HepG2 (cell line): Measurements from ENCODE around the gene KCNIP3. TPM values are rescaled to one million over a fixed set of nuclear protein-coding genes. Genes with fewer than 3 reads are reported as not detected.

Source experiments
- ATAC-seq: fragments of 200-7000 bp; cut with Tn5 transposase; 3 replicates; pipeline ENCODE4 v1.9.1; 2020; ENCODE audit warnings: mild to moderate bottlenecking, moderate library complexity
- BruUV-seq: library from RNA; stranded (reverse); fragments of 400-500 nt; replicated peaks from 2 replicates; lab custom pipeline; 2021; lab: Mats Ljungman, UMichigan
- CTCF ChIA-PET: fragments of 300-600 bp; formaldehyde crosslinking; extraction: SDS; loops from one replicate; lab custom pipeline; 2021; ENCODE audit warnings: low total read pairs, inconsistent platforms, low intra/inter-chr PET ratio; lab: Yijun Ruan, JAX
- POLR2A ChIA-PET: fragments of 350-600 bp; sonication (Branson Sonifier 250); formaldehyde crosslinking; loops from one replicate; lab custom pipeline; 2020; ENCODE audit warnings: antibody characterized with exemption, inconsistent platforms; lab: Yijun Ruan, JAX
- DNase-seq: peaks from one replicate; pipeline ENCODE4 v3.0.0-alpha.2; 2015; ENCODE audit warnings: low spot score
- FAIRE-seq: peaks from 3 replicates; lab custom pipeline; 2011; peaks lifted over from hg19 to GRCh38; lab: Jason Lieb, UNC
- H2AFZ ChIP-seq: one replicate; pipeline ENCODE4 v1.6.1; 2011; ENCODE audit warnings: low read length, inconsistent platforms
- H3K27ac ChIP-seq: fragments of 300-600 bp; 3 replicates; pipeline ENCODE4 v1.8.0; 2011; ENCODE audit warnings: mixed run types, mild to moderate bottlenecking, mixed read lengths, low read length, inconsistent platforms; ENCODE audit not compliant: insufficient read depth; ENCODE audit errors: extremely low read length
- H3K27me3 ChIP-seq, 2 experiments: fragments of 200-600 bp in 1 of 2; 2 replicates in 1 of 2; 3 replicates in 1 of 2; pipeline versions ENCODE4 v1.6.0 to v1.8.0; 2011; ENCODE audit warnings: low read length in 2 of 2, mild to moderate bottlenecking in 2 of 2, moderate library complexity in 2 of 2, inconsistent platforms in 1 of 2; ENCODE audit not compliant: insufficient read depth in 2 of 2, control insufficient read depth in 1 of 2
- H3K36me3 ChIP-seq, 2 experiments: fragments of 200-600 bp in 1 of 2; replicated peaks in 1 of 2; 2 replicates in 1 of 2; 3 replicates in 1 of 2; pipeline versions ENCODE4 v1.5.1 to v1.8.0; 2011; ENCODE audit warnings: low read length in 2 of 2, inconsistent platforms in 1 of 2; ENCODE audit not compliant: insufficient read depth in 2 of 2, control insufficient read depth in 1 of 2
- H3K4me1 ChIP-seq: 2 replicates; pipeline ENCODE4 v1.5.1; 2012; ENCODE audit warnings: low read length, inconsistent platforms; ENCODE audit not compliant: insufficient read depth
- H3K4me2 ChIP-seq: 2 replicates; pipeline ENCODE4 v1.6.0; 2011; ENCODE audit warnings: low read depth, low read length, inconsistent platforms
- H3K4me3 ChIP-seq, 3 experiments: fragments of 200-600 bp in 1 of 3; sonication (generic), shearing (Covaris generic) in 1 of 3; replicated peaks in 1 of 3; 2 replicates each; pipeline ENCODE4 v1.5.1; 2011 to 2016; ENCODE audit warnings: low read length in 3 of 3, inconsistent platforms in 2 of 3, low read depth in 2 of 3, mild to moderate bottlenecking in 2 of 3, control low read depth in 1 of 3, mixed read lengths in 1 of 3; ENCODE audit not compliant: insufficient read depth in 1 of 3
- H3K79me2 ChIP-seq: one replicate; pipeline ENCODE4 v1.6.1; 2011; ENCODE audit warnings: low read length, inconsistent platforms; ENCODE audit not compliant: insufficient read depth
- H3K9ac ChIP-seq: 2 replicates; pipeline ENCODE4 v1.6.0; 2011; ENCODE audit warnings: mild to moderate bottlenecking, low read depth, low read length, inconsistent platforms; ENCODE audit not compliant: insufficient read depth
- H3K9me3 ChIP-seq: 2 replicates; pipeline ENCODE4 v1.5.1; 2012; ENCODE audit warnings: mild to moderate bottlenecking, low read length
- H4K20me1 ChIP-seq: 2 replicates; pipeline ENCODE4 v1.6.0; 2011; ENCODE audit warnings: inconsistent platforms, mild to moderate bottlenecking, low read length, moderate library complexity; ENCODE audit not compliant: insufficient read depth
- ATRX ChIP-seq: sonication (generic); formaldehyde crosslinking; IDR thresholded peaks from 2 replicates; pipeline ENCODE4 v1.4.0; 2020; ENCODE audit warnings: missing genetic modification reagents, borderline replicate concordance
- BRF2 ChIP-seq: sonication (generic); formaldehyde crosslinking; IDR thresholded peaks from 2 replicates; pipeline ENCODE4 v1.8.1; 2022; ENCODE audit warnings: mild to moderate bottlenecking, missing genetic modification reagents
- E2F5 ChIP-seq: sonication (generic); formaldehyde crosslinking; conservative IDR thresholded peaks from 2 replicates; pipeline ENCODE4 v1.4.0; 2020; ENCODE audit warnings: missing genetic modification reagents
- KAT2B ChIP-seq: fragments of 150-350 bp; IDR thresholded peaks from 2 replicates; pipeline ENCODE4 v1.6.1; 2014; ENCODE audit warnings: low read depth, low read length, borderline replicate concordance
- ONECUT2 ChIP-seq: sonication (generic); formaldehyde crosslinking; IDR thresholded peaks from 2 replicates; pipeline ENCODE4 v1.4.0; 2020; ENCODE audit warnings: missing genetic modification reagents
- RARG ChIP-seq: sonication (generic); formaldehyde crosslinking; IDR thresholded peaks from 2 replicates; pipeline ENCODE4 v1.4.0; 2020; ENCODE audit warnings: low read depth, mild to moderate bottlenecking, missing genetic modification reagents
- REL ChIP-seq: sonication (generic); formaldehyde crosslinking; conservative IDR thresholded peaks from 2 replicates; pipeline ENCODE4 v1.8.0; 2022; ENCODE audit warnings: mild to moderate bottlenecking, missing genetic modification reagents, moderate library complexity
- SYNCRIP ChIP-seq: fragments of 200-400 bp; formaldehyde crosslinking; IDR thresholded peaks from 2 replicates; pipeline ENCODE4 v1.6.1; 2018; ENCODE audit warnings: mild to moderate bottlenecking, low read depth, low read length; ENCODE audit not compliant: insufficient read depth
- USF2 ChIP-seq, 2 experiments: sonication (generic) in 1 of 2; formaldehyde crosslinking in 1 of 2; IDR thresholded peaks; 2 replicates each; pipeline versions ENCODE4 v1.5.1 to v1.6.1; 2011 to 2020; ENCODE audit warnings: borderline replicate concordance in 1 of 2, low read depth in 1 of 2, low read length in 1 of 2, mild to moderate bottlenecking in 1 of 2, missing genetic modification reagents in 1 of 2, moderate library complexity in 1 of 2
- ZNF142 ChIP-seq: sonication (generic); formaldehyde crosslinking; IDR thresholded peaks from 2 replicates; pipeline ENCODE4 v1.4.0; 2020; ENCODE audit warnings: missing genetic modification reagents
- WGBS: methylation state at CpG from one replicate; pipeline ENCODE4 v1.1.6; 2017; ENCODE audit warnings: low lambda C conversion rate; 5-methylcytosine and 5-hydroxymethylcytosine counted together
- in situ Hi-C: cut with HindIII; loops from 2 replicates; pipeline ENCODE4 v1.10.0; 2017; ENCODE audit warnings: low pct_unique_long_range_greater_than_20kb; ENCODE audit not compliant: extremely low pct_ligation_motif_present
- intact Hi-C: fragments of 100-400 bp; cut with micrococcal nuclease; formaldehyde crosslinking; loops from one replicate; pipeline ENCODE4 v1.10.0; 2022; ENCODE audit not compliant: unreplicated experiment
- polyA plus RNA-seq, 8 experiments: library from polyadenylated mRNA; depleted of rRNA in 3 of 8; stranded (reverse) in 7 of 8; unstranded in 1 of 8; fragments of >200 nt; fragmentation: Illumina TruSeq in 4 of 8; extraction: Trizol in 4 of 8; gene quantifications; 2 replicates each; pipeline versions ENCODE4 v1.2.1 to v1.2.3, GENCODE V29; 2011 to 2016; ENCODE audit warnings: low read depth in 4 of 8, missing spikeins in 1 of 8, mixed read lengths in 1 of 8; ENCODE audit not compliant: insufficient read depth in 1 of 8
- total RNA-seq, 5 experiments: library from RNA; depleted of rRNA; stranded (reverse); fragments of >200 nt; fragmentation: Illumina TruSeq; extraction: Trizol; gene quantifications; 2 replicates each; pipeline ENCODE4 v1.2.3, GENCODE V29; 2016; ENCODE audit warnings: low read depth in 1 of 5

KCNIP3 gene
- total and polyA plus RNA-seq, 2 of the 13 experiments (the other 11 are each of a cell fraction or from before 2014, with no cell fraction given): not detected

GRCh38 chr2:95310651-95311050 is 13.5 kb downstream of the KCNIP3 start:
- whole genome bisulfite sequencing: 19% methylated on average over 4 of the region's 4 CpGs
- ATAC-seq: no peak
- no TSS peak for BruUV-seq
- FAIRE-seq: no peak
- Histone ChIP-seq H3K4me2 (no peak overlapping the region), H3K27ac (no peak overlapping the region), H3K4me1 (peaks cover 9% of the 10 kb centered on the region), H2AFZ (no peak overlapping the region), H3K9ac (no peak overlapping the region), H3K79me2 (no peaks in the 10 kb centered on the region), H3K9me3 (no peaks in the 10 kb centered on the region), H3K36me3 (no peaks in the 10 kb centered on the region), H4K20me1 (no peaks in the 10 kb centered on the region; the same call in 1 of the 2 replicates), H3K4me3 (no peak overlapping the region), H3K27me3 (peaks cover 7 to 44% of the 10 kb centered on the region in 2 experiments; a peak in 4 of 5 replicates)
- ChIA-PET CTCF (no interaction called here), POLR2A (no interaction called here)
- in situ Hi-C loops: no loop called here
- DNase-seq: no peak
- intact Hi-C loops: no loop called here
- TF ChIP-seq RARG (CRISPR knock-in tag) (no peak), ZNF142 (no peak), KAT2B (no peak), ATRX (CRISPR knock-in tag) (no peak), E2F5 (no peak), REL (CRISPR knock-in tag) (no peak), USF2 (IDR thresholded peaks at IDR 0.05; ENCODE audit: low read depth, low read length) (no peak), USF2 (CRISPR knock-in tag; IDR thresholded peaks at IDR 0.05; ENCODE audit: borderline replicate concordance) (no peak), ONECUT2 (CRISPR knock-in tag) (no peak), SYNCRIP (no peak), BRF2 (CRISPR knock-in tag) (no peak)
